HCT116 (cell line): Measurements from ENCODE around the gene DDRGK1. TPM values are rescaled to one million over a fixed set of nuclear protein-coding genes. Genes with fewer than 3 reads are reported as not detected.
A peak's percentile ranks its signal among the peaks of the same experiment; 100 is the strongest.
"Not testable (repeated sequence)": the region's sequence is repeated elsewhere in the genome, so short reads cannot be mapped to it uniquely, and the experiment has no call there.

Experiments used
- ATAC-seq: fragments of 200-7000 bp; cut with Tn5 transposase; 2 replicates; pipeline ENCODE4 v1.9.1; 2020; ENCODE audit warnings: mild to moderate bottlenecking, moderate library complexity
- BruUV-seq: library from RNA; stranded (reverse); fragments of 400-500 nt; replicated peaks from 2 replicates; lab custom pipeline; 2021; lab: Mats Ljungman, UMichigan
- CTCF ChIA-PET: fragments of 300-600 bp; sonication (Branson Sonifier 250); formaldehyde crosslinking; loops from one replicate; lab custom pipeline; 2021; ENCODE audit warnings: antibody characterized with exemption; lab: Charles Lee
- POLR2A ChIA-PET: fragments of 300-600, 350-600 bp; sonication (Branson Sonifier 250); formaldehyde crosslinking; loops from one replicate; lab custom pipeline; 2021; ENCODE audit warnings: antibody characterized with exemption; lab: Charles Lee
- RAD21 ChIA-PET, 2 experiments: fragments of 300-600 bp; sonication (Branson Sonifier 250); formaldehyde crosslinking; loops; one replicate each; lab custom pipeline; 2023; ENCODE audit warnings: low total read pairs in 2 of 2; ENCODE audit not compliant: uncharacterized antibody in 2 of 2, unreplicated experiment in 2 of 2, low non-redundant PET in 1 of 2; lab: Charles Lee
- DNase-seq: peaks from one replicate; pipeline ENCODE4 v3.0.0-alpha.2; 2010; ENCODE audit warnings: low read depth, low spot score
- H2AFZ ChIP-seq: fragments of 200-600 bp; shearing (Covaris generic), sonication (generic); 2 replicates; pipeline ENCODE4 v1.6.1; 2017; ENCODE audit warnings: low read depth, mixed run types, mixed read lengths, antibody characterized with exemption, low read length; ENCODE audit not compliant: poor library complexity, severe bottlenecking
- H3K27ac ChIP-seq: 2 replicates; pipeline ENCODE4 v1.5.1; 2012; ENCODE audit warnings: low read depth, low read length
- H3K27me3 ChIP-seq: fragments of 200-600 bp; sonication (generic); 2 replicates; pipeline ENCODE4 v1.6.1; 2016; ENCODE audit warnings: mixed run types, low read length, mixed read lengths; ENCODE audit not compliant: insufficient read depth
- H3K36me3 ChIP-seq, 2 experiments: fragments of 200-500 bp in 1 of 2; fragments of 200-600 bp in 1 of 2; sonication (Bioruptor generic) in 1 of 2; sonication (generic) in 1 of 2; 2 replicates each; pipeline versions ENCODE4 v1.5.1 to v1.6.1; 2014 to 2016; ENCODE audit warnings: low read length in 2 of 2, inconsistent platforms in 1 of 2, mixed read lengths in 1 of 2, mixed run types in 1 of 2; ENCODE audit not compliant: insufficient read depth in 2 of 2, control insufficient read depth in 1 of 2
- H3K4me1 ChIP-seq, 2 experiments: fragments of 200-600 bp in 1 of 2; sonication (generic) in 1 of 2; 2 replicates each; pipeline versions ENCODE4 v1.5.1 to v1.6.1; 2012 to 2017; ENCODE audit warnings: low read length in 2 of 2, inconsistent platforms in 1 of 2, mild to moderate bottlenecking in 1 of 2, mixed read lengths in 1 of 2, mixed run types in 1 of 2, moderate library complexity in 1 of 2; ENCODE audit not compliant: insufficient read depth in 2 of 2, control insufficient read depth in 1 of 2
- H3K4me2 ChIP-seq: fragments of 200-600 bp; sonication (generic); 2 replicates; pipeline ENCODE4 v1.6.1; 2017; ENCODE audit warnings: mixed run types, low read length, mixed read lengths
- H3K4me3 ChIP-seq, 2 experiments: fragments of 200-600 bp in 1 of 2; sonication (generic) in 1 of 2; replicated peaks in 1 of 2; 2 replicates each; pipeline ENCODE4 v1.5.1; 2011 to 2016; ENCODE audit warnings: low read length in 2 of 2, control low read depth in 1 of 2, low read depth in 1 of 2, mild to moderate bottlenecking in 1 of 2, mixed read lengths in 1 of 2, mixed run types in 1 of 2
- H3K79me2 ChIP-seq: fragments of 200-600 bp; sonication (generic); 2 replicates; pipeline ENCODE4 v1.6.1; 2017; ENCODE audit warnings: mild to moderate bottlenecking, mixed run types, low read length, moderate library complexity, mixed read lengths; ENCODE audit not compliant: insufficient read depth
- H3K9ac ChIP-seq: fragments of 200-600 bp; sonication (generic); 2 replicates; pipeline ENCODE4 v1.6.1; 2016; ENCODE audit warnings: low read length, mixed read lengths
- H3K9me2 ChIP-seq: fragments of 200-600 bp; sonication (generic), shearing (Covaris generic); 2 replicates; pipeline ENCODE4 v1.6.1; 2017; ENCODE audit warnings: mixed run types, mild to moderate bottlenecking, moderate library complexity; ENCODE audit not compliant: insufficient read depth
- H3K9me3 ChIP-seq, 2 experiments: fragments of 200-500 bp in 1 of 2; fragments of 200-600 bp in 1 of 2; sonication (Bioruptor generic) in 1 of 2; sonication (generic) in 1 of 2; 2 replicates each; pipeline ENCODE4 v1.6.1; 2014 to 2017; ENCODE audit warnings: low read length in 2 of 2, mixed read lengths in 2 of 2, inconsistent platforms in 1 of 2, low read depth in 1 of 2, mild to moderate bottlenecking in 1 of 2, mixed run types in 1 of 2, moderate library complexity in 1 of 2; ENCODE audit not compliant: control insufficient read depth in 1 of 2, insufficient read depth in 1 of 2
- H4K20me1 ChIP-seq: fragments of 200-600 bp; sonication (generic), shearing (Covaris generic); 2 replicates; pipeline ENCODE4 v1.6.1; 2017; ENCODE audit warnings: mixed run types, mild to moderate bottlenecking, moderate library complexity; ENCODE audit not compliant: insufficient read depth
- CEBPB ChIP-seq: IDR thresholded peaks from 2 replicates; pipeline ENCODE4 v1.6.1; 2012; ENCODE audit warnings: low read depth
- CTCF ChIP-seq, 3 experiments: fragments of 200-600 bp in 1 of 3; sonication (generic) in 1 of 3; IDR thresholded peaks in 2 of 3; conservative IDR thresholded peaks in 1 of 3; 2 replicates each; pipeline ENCODE4 v1.5.1; 2012 to 2017; ENCODE audit warnings: low read depth in 2 of 3, low read length in 2 of 3, antibody characterized with exemption in 1 of 3, borderline replicate concordance in 1 of 3, control low read depth in 1 of 3, mild to moderate bottlenecking in 1 of 3, mixed read lengths in 1 of 3, mixed run types in 1 of 3, moderate library complexity in 1 of 3; ENCODE audit not compliant: insufficient read depth in 1 of 3
- EZH2 ChIP-seq: fragments of 200-600 bp; sonication (generic); IDR thresholded peaks from 2 replicates; pipeline ENCODE4 v1.6.1; 2017; ENCODE audit warnings: antibody characterized with exemption, mixed run types
- EZH2phosphoT487 ChIP-seq: fragments of 200-600 bp; IDR thresholded peaks from 2 replicates; pipeline ENCODE4 v1.6.1; 2018; ENCODE audit warnings: antibody characterized with exemption, borderline replicate concordance
- POLR2AphosphoS5 ChIP-seq: IDR thresholded peaks from 2 replicates; pipeline ENCODE4 v1.6.1; 2011; ENCODE audit warnings: mild to moderate bottlenecking, low read depth, low read length, moderate library complexity
- RAD21 ChIP-seq: IDR thresholded peaks from 2 replicates; pipeline ENCODE4 v1.6.1; 2012; ENCODE audit warnings: low read depth, mild to moderate bottlenecking
- SIN3A ChIP-seq: IDR thresholded peaks from 2 replicates; pipeline ENCODE4 v1.6.1; 2012; ENCODE audit warnings: low read depth
- YY1 ChIP-seq: IDR thresholded peaks from 2 replicates; pipeline ENCODE4 v1.6.1; 2011; ENCODE audit warnings: low read length, low read depth, moderate library complexity, mild to moderate bottlenecking; ENCODE audit not compliant: insufficient replicate concordance; ENCODE audit errors: extremely low read depth
- ZFX ChIP-seq: fragments of 450-650 bp; IDR thresholded peaks from 2 replicates; pipeline ENCODE4 v1.6.1; 2017
- ZNF274 ChIP-seq: fragments of 200-500 bp; sonication (Bioruptor generic); IDR thresholded peaks from 2 replicates; pipeline ENCODE4 v1.6.1; 2014; ENCODE audit warnings: mild to moderate bottlenecking, low read depth, low read length, inconsistent platforms
- intact Hi-C: fragments of 100-400 bp; cut with micrococcal nuclease; formaldehyde crosslinking; loops from 2 replicates; pipeline ENCODE4 v1.10.0; 2022
- total RNA-seq: library from RNA; stranded (reverse); gene quantifications from one replicate; pipeline ENCODE4 v1.2.1, GENCODE V29; 2021; ENCODE audit not compliant: unreplicated experiment
- TF ChIP-seq, protein P1 (sequence below): IDR thresholded peaks from 2 replicates; pipeline ENCODE4 v1.6.1; 2012

Gene DDRGK1
- total RNA-seq, 1 experiment from 2014 or later: 45.8 TPM

DNA sequence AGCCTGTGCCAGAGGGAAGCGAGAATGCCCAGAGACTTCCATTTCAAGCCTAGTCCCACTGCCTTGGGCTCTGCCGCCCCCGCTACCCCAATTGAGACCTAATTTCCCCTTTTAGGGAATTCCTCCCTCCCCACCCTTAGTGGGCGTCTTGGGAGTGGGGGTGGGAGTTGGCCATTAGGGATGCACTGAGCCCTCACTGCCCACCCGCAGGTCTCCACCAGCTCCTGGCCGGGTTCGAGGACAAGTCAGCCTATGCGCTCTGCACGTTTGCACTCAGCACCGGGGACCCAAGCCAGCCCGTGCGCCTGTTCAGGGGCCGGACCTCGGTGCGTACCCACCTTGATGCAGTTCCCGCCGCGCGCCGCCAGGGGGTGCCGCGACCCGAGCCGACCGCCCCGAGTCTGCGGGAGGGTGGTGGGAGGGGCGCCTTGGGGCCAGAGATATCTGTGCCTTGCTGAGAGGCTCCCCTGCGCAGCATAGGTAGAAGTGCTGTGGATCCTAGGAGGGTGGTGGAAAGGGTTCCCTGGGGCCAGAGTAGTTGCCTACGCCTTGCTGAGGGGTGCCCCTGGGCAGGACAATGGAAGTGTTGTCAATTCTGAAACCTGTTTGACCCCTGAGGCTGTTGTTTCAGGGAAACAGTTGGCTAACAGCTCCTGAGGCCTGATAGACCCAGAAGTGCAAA is 14.0 kb upstream of the DDRGK1 start:
- H3K9me2 ChIP-seq: no peaks in the 10 kb centered on the region
- no peaks in the 10 kb centered on the region for H4K20me1 ChIP-seq
- H3K79me2 ChIP-seq: peaks cover 8% of the 10 kb centered on the region; the same call in 1 of the 2 replicates
- peaks cover 6 to 9% of the 10 kb centered on the region in 2 experiments; a peak in 3 of 4 replicates for H3K4me1 ChIP-seq
- ATAC-seq: peak; percentile 96
- H3K27me3 ChIP-seq: no peaks in the 10 kb centered on the region
- peaks cover 14 to 23% of the 10 kb centered on the region in 2 experiments; a peak in 3 of 4 replicates for H3K36me3 ChIP-seq
- POLR2A ChIA-PET: no interaction called here
- H2AFZ ChIP-seq: no peak overlapping the region
- H3K9me3 ChIP-seq: no peaks in the 10 kb centered on the region
- H3K4me3 ChIP-seq: no peak overlapping the region
- CTCF ChIA-PET: interaction anchor here (0.8 to 2.0 kb wide), 6 partner anchors 9 to 154 kb away, joined by 3 to 9 read pairs (median 4); partner anchors contain the start of gene ITPA
- intact Hi-C loops: loop anchor here (1.0 kb wide), 2 partner anchors 58 to 98 kb away; no protein-coding TSS in a partner anchor
- RAD21 ChIA-PET: no interaction called here
- no peak overlapping the region for H3K9ac ChIP-seq
- BruUV-seq: no TSS peak
- no peak for DNase-seq
- peak overlapping the region; percentile 29; the same call in 1 of the 2 replicates for H3K27ac ChIP-seq
- peak overlapping the region; percentile 24; the same call in 1 of the 2 replicates for H3K4me2 ChIP-seq
- TF ChIP-seq ZNF274 (no peak), POLR2AphosphoS5 (no peak), ZFX (no peak), YY1 (no peak), RAD21 (peak; percentile 79), EZH2phosphoT487 (no peak), SIN3A (no peak), CEBPB (no peak), CTCF (IDR thresholded peaks at IDR 0.05 in 2 of 3, conservative IDR thresholded peaks at IDR 0.05 in 1 of 3; ENCODE audit: borderline replicate concordance in 1 of 3, insufficient read depth in 1 of 3, low read depth in 2 of 3, low read length in 2 of 3) (peak; percentile 75 to 95 (median 89)), EZH2 (no peak)
- TF ChIP-seq, protein P1, sequence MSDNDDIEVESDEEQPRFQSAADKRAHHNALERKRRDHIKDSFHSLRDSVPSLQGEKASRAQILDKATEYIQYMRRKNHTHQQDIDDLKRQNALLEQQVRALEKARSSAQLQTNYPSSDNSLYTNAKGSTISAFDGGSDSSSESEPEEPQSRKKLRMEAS: no peak

DNA sequence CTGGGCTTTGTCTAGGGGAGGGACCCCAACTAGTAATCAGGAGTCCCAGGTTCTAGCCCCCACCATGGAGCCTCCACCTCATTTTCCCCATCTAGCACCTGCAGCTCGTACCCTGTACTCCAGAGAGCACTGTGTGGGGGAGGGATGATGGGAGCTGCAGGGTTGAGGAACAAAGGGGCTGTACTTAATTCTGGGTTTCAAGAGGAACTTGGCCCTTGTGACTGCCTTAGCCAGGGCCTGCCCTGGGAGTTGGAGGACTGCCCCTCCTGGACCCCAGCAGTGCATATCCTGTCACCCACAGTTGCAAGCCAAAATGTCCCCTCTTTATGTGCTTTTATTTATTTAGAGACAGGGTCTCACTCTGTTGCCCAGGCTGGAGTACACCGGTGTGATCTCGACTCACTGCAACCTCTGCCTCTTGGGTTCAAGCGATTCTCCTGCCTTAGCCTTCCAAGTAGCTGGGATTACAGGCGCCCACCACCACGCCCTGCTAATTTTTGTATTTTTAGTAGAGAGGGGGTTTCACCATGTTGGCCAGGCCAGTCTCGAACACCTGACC is 11.0 kb upstream of the DDRGK1 start:
- intact Hi-C loops, H3K9ac ChIP-seq, DNase-seq, H3K27ac ChIP-seq, BruUV-seq, H3K4me3 ChIP-seq, H3K9me3 ChIP-seq, ATAC-seq, H3K27me3 ChIP-seq, H3K9me2 ChIP-seq, POLR2A ChIA-PET, H3K4me2 ChIP-seq, H4K20me1 ChIP-seq, RAD21 ChIA-PET, H2AFZ ChIP-seq: not testable (repeated sequence)
- H3K79me2 ChIP-seq: peaks cover 38% of the 10 kb centered on the region
- peaks cover 5 to 18% of the 10 kb centered on the region in 2 experiments; a peak in 3 of 4 replicates for H3K36me3 ChIP-seq
- peaks cover 8 to 12% of the 10 kb centered on the region in 2 experiments; a peak in 3 of 4 replicates for H3K4me1 ChIP-seq
- CTCF ChIA-PET: interaction anchor here (1.4 kb wide), 1 partner anchor 61 kb away, joined by 3 read pairs; no protein-coding TSS in a partner anchor
